K562 (cell line): Measurements from ENCODE around the gene BNC2. TPM values are rescaled to one million over a fixed set of nuclear protein-coding genes. Genes with fewer than 3 reads are reported as not detected.

Experiments
- L3MBTL2 ChIP-seq: fragments of 450-650 bp; IDR thresholded peaks from 2 replicates; pipeline ENCODE4 v1.6.1; 2016; ENCODE audit warnings: mild to moderate bottlenecking, moderate library complexity
- ZNF407 ChIP-seq: fragments of 450-650 bp; IDR thresholded peaks from 2 replicates; pipeline ENCODE4 v1.6.1; 2016; ENCODE audit warnings: low read depth
- polyA plus RNA-seq, 8 experiments: library from polyadenylated mRNA; depleted of rRNA in 4 of 8; stranded (reverse) in 5 of 8; unstranded in 3 of 8; fragments of >200 nt; fragmentation: Nextera tagmentation in 2 of 8; fragmentation: Illumina TruSeq in 1 of 8; extraction: Ambion mirVana in 2 of 8; extraction: Trizol in 1 of 8; gene quantifications; 2 replicates each; pipeline versions ENCODE4 v1.2.1 to v1.2.3, GENCODE V29; 2011 to 2014; ENCODE audit warnings: inconsistent platforms in 1 of 8, missing spikeins in 1 of 8
- total RNA-seq, 7 experiments: library from RNA; depleted of rRNA in 6 of 7; stranded (reverse); fragments of >200 nt in 6 of 7; fragmentation: Illumina TruSeq in 2 of 7; extraction: Trizol in 2 of 7; gene quantifications; 2 replicates each; pipeline versions ENCODE4 v1.2.1 to v1.2.3, GENCODE V29; 2011 to 2021; ENCODE audit warnings: low replicate concordance in 1 of 7
- TF ChIP-seq, protein P1 (sequence below): fragments of 450-650 bp; formaldehyde crosslinking; IDR thresholded peaks from 2 replicates; pipeline ENCODE4 v1.4.0; 2022; ENCODE audit warnings: missing genetic modification characterization
- TF ChIP-seq, protein P2 (sequence below): fragments of 250-450 bp; sonication (Bioruptor Pico); IDR thresholded peaks from 2 replicates; pipeline ENCODE4 v1.4.0; 2020; ENCODE audit warnings: mild to moderate bottlenecking, moderate library complexity

Gene BNC2
- total and polyA plus RNA-seq, 9 of the 15 experiments (the other 6 are each of a cell fraction or from before 2014, with no cell fraction given), result not detected

GRCh38 chr9:16398691-16399090 is 471.8 kb downstream of the BNC2 start (continued):
- no peak for TF ChIP-seq ZNF407
- TF ChIP-seq, protein P1, sequence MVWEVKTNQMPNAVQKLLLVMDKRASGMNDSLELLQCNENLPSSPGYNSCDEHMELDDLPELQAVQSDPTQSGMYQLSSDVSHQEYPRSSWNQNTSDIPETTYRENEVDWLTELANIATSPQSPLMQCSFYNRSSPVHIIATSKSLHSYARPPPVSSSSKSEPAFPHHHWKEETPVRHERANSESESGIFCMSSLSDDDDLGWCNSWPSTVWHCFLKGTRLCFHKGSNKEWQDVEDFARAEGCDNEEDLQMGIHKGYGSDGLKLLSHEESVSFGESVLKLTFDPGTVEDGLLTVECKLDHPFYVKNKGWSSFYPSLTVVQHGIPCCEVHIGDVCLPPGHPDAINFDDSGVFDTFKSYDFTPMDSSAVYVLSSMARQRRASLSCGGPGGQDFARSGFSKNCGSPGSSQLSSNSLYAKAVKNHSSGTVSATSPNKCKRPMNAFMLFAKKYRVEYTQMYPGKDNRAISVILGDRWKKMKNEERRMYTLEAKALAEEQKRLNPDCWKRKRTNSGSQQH (CRISPR knock-in tag), result no peak
- TF ChIP-seq, protein P2, sequence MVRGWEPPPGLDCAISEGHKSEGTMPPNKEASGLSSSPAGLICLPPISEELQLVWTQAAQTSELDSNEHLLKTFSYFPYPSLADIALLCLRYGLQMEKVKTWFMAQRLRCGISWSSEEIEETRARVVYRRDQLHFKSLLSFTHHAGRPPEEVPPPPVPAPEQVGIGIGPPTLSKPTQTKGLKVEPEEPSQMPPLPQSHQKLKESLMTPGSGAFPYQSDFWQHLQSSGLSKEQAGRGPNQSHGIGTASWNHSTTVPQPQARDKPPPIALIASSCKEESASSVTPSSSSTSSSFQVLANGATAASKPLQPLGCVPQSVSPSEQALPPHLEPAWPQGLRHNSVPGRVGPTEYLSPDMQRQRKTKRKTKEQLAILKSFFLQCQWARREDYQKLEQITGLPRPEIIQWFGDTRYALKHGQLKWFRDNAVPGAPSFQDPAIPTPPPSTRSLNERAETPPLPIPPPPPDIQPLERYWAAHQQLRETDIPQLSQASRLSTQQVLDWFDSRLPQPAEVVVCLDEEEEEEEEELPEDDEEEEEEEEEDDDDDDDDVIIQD (CRISPR knock-in tag), result no peak
- TF ChIP-seq L3MBTL2, result no peak
